GM10248 (cell line): ENCODE data around the gene TMEM107.

ENCODE experiments used
- CTCF ChIA-PET: fragments of 300-600 bp; sonication (Branson Sonifier 250); formaldehyde crosslinking; extraction: SDS; loops from one replicate; lab custom pipeline; 2021; ENCODE audit warnings: antibody characterized with exemption; lab: Yijun Ruan, JAX
- POLR2A ChIA-PET: fragments of 350-650 bp; sonication (Branson Sonifier 250); formaldehyde crosslinking; extraction: SDS; loops from one replicate; lab custom pipeline; 2020; ENCODE audit warnings: antibody characterized with exemption; lab: Yijun Ruan, JAX
- DNase-seq: peaks from one replicate; pipeline ENCODE4 v3.0.0; 2012; ENCODE audit errors: extremely low spot score
- CTCF ChIP-seq: IDR thresholded peaks from 2 replicates; pipeline ENCODE4 v1.5.1; 2012; ENCODE audit warnings: mild to moderate bottlenecking, low read depth; ENCODE audit errors: extremely low read depth, missing control alignments, control extremely low read depth

Gene TMEM107

DNA sequence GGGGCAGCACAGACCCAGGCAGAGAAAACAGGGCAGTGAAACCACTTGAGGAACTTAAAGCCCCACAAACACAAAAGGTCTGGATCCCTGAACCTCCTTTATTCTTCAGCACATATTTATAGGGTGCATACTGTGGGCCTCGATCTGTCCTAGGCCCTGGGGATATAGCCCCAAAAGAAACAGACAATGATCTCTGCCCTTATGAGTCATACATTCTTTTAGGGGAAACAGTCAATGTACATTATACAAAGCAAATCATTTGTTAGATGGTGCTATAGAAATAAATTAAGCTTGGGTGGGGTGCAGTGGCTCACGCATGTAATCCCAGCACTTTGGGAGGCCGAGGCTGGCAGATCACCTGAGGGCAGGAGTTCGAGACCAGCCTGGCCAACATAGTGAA is 42.2 kb downstream of the TMEM107 start:
- no peak for TF ChIP-seq CTCF
- no peak for DNase-seq
- ChIA-PET POLR2A (no interaction called here), CTCF (interaction anchor here (1.2 to 2.3 kb wide), 5 partner anchors 12 to 74 kb away, joined by 4 to 9 read pairs (median 4); no protein-coding TSS in a partner anchor)

DNA sequence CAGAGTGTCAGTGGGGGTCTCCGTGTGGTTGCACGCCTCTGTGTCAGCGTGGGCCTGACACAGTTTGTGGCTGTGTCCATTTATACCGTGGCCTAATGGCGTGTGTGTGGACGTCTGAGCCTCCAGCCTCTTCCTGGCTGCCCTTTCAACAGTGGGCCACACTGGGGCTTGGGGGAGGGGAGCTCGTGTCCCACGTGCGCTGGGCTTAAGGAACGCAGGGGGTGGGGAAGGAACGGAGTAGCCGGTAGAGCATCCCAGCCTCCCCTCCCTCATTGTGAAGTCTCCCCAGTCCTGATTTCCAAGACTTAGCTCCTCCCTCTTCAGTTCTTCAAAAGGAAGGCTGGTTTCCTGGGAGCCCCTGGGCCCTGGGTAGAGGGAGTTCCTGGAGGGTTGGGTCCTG is 42.8 kb downstream of the TMEM107 start:
- TF ChIP-seq CTCF = no peak
- ChIA-PET POLR2A (no interaction called here), CTCF (interaction anchor here (0.6 to 2.3 kb wide), 3 partner anchors 23 to 73 kb away, joined by 3 to 9 read pairs (median 4); no protein-coding TSS in a partner anchor)
- DNase-seq = no peak

GRCh38 chr17:8131844-8132441 is 44.2 kb downstream of the TMEM107 start:
- no peak for DNase-seq
- ChIA-PET CTCF (interaction anchor here (6.8 kb wide), 1 partner anchor 7 kb away, joined by 50 read pairs; no protein-coding TSS in a partner anchor), POLR2A (interaction anchor here (0.6 to 1.1 kb wide), 3 partner anchors 9 to 58 kb away, joined by 3 to 4 read pairs (median 3); no protein-coding TSS in a partner anchor)
- no peak for TF ChIP-seq CTCF

DNA sequence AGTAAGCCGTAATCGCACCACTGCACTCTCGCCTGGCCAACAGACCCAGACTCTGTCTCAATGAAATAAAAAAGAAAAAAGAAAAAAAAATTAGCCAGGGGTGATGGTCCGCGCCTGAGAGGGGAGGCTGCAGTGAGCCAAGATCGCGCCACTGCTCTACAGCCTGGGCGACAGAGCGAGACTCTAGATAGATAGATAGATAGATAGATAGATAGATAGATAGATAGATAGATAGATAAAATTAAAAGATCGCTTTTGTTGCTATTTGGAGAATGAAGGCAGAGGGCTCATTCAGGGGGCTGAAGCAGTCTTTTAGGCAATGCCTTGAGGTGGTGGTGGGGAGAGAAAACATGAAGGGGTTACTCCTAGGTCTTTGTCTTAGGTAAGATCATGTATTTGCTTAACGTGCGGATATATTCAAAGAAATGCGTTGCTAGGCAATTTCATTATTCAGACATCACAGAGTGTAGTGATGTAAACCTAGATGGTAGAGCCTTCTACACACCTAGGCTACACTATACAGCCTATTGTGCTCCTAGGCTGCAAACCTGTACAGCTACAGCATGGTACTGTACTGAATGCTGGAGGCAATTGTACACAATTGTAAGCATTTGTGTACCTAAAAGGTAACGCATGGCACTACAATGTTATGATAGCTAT is 47.9 kb downstream of the TMEM107 start:
- no peak for TF ChIP-seq CTCF
- ChIA-PET CTCF (interaction anchor here (1.0 to 6.8 kb wide), 2 partner anchors 11 to 96 kb away, joined by 3 to 50 read pairs; no protein-coding TSS in a partner anchor), POLR2A (no interaction called here)
- no peak for DNase-seq

- no peak for TF ChIP-seq CTCF
- POLR2A ChIA-PET = interaction anchor here (1.7 to 2.1 kb wide), 2 partner anchors 12 to 47 kb away, joined by 5 to 6 read pairs; no protein-coding TSS in a partner anchor
- DNase-seq = peak; percentile 75
- CTCF ChIA-PET = interaction anchor here (1.0 to 6.8 kb wide), 4 partner anchors 13 to 62 kb away, joined by 3 to 50 read pairs (median 4); no protein-coding TSS in a partner anchor
Measured at GRCh38 chr17:8126491-8127066, 49.6 kb downstream of the TMEM107 start.

DNA sequence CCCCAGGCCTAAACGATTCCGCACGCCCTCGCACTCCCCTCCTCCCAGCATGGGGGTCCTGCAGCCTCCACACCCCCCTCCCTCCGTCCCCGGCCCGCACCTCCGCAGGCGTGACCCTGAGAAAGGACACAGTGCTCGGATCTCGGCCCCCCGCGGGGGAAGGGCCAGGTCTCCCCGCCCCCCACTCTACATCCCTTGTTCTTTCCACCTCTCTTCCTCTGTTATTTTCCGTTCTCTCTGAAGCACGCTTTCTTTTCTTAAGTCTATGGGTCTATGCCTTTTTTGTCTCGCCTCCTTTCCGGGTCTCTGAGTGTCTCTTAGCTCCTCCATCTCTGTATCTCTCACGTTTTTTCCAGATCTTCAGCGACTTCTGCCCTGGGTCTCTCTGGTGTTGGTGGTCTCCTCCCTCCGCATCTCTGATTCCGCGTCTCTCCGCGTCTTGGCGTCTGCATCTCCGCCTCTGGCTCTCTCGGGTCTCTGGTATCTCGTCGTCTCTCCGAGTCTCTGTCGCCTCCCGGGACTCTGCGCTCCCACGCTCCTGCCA is 50.2 kb downstream of the TMEM107 start:
- POLR2A ChIA-PET = interaction anchor here (1.7 to 2.1 kb wide), 2 partner anchors 13 to 47 kb away, joined by 5 to 6 read pairs; no protein-coding TSS in a partner anchor
- TF ChIP-seq CTCF = no peak
- DNase-seq = no peak
- CTCF ChIA-PET = interaction anchor here (1.0 to 6.8 kb wide), 4 partner anchors 13 to 62 kb away, joined by 3 to 50 read pairs (median 4); no protein-coding TSS in a partner anchor
